B cell (primary cell): ENCODE data around the gene GLI3. TPM values are rescaled to one million over a fixed set of nuclear protein-coding genes. Genes with fewer than 3 reads are reported as not detected.

Source experiments
- ATAC-seq: fragments of 200-7000 bp; cut with Tn5 transposase; one replicate; pipeline ENCODE4 v1.10.0; 2021; ENCODE audit warnings: low read depth, mild to moderate bottlenecking, moderate number of reproducible peaks, moderate library complexity
- CTCF ChIA-PET: fragments of 350-600 bp; sonication (Branson Sonifier 250); formaldehyde crosslinking; loops from one replicate; lab custom pipeline; 2021; ENCODE audit warnings: antibody characterized with exemption, inconsistent platforms; lab: Charles Lee
- POLR2A ChIA-PET: fragments of 350-600 bp; sonication (Branson Sonifier 250); formaldehyde crosslinking; loops from one replicate; lab custom pipeline; 2021; ENCODE audit warnings: antibody characterized with exemption; lab: Charles Lee
- DNase-seq: peaks from one replicate; pipeline ENCODE4 v3.0.0; 2013
- H2AFZ ChIP-seq: 2 replicates; pipeline ENCODE4 v1.6.1; 2012; ENCODE audit warnings: mild to moderate bottlenecking, low read depth, low read length; ENCODE audit not compliant: insufficient read depth, poor library complexity, severe bottlenecking
- H3K27ac ChIP-seq, 2 donors: 1 replicate in 1 of 2; 2 replicates in 1 of 2; pipeline ENCODE4 v1.5.1; 2012 to 2013; ENCODE audit warnings: low read length in 2 of 2, mild to moderate bottlenecking in 2 of 2, moderate library complexity in 1 of 2
- H3K27me3 ChIP-seq, 4 experiments: fragments of 200-600 bp in 1 of 4; sonication (generic) in 1 of 4; replicated peaks in 1 of 4; 1 replicate in 2 of 4; 2 replicates in 2 of 4; pipeline versions ENCODE4 v1.6.1 to v1.7.0; 2013 to 2016; ENCODE audit warnings: low read length in 3 of 4, mild to moderate bottlenecking in 2 of 4, mixed read lengths in 1 of 4, moderate library complexity in 1 of 4; ENCODE audit not compliant: insufficient read depth in 4 of 4, control insufficient read depth in 3 of 4; ENCODE audit errors: control extremely low read depth in 1 of 4
- H3K36me3 ChIP-seq, 2 experiments: replicated peaks in 1 of 2; 1 replicate in 1 of 2; 2 replicates in 1 of 2; pipeline versions ENCODE4 v1.6.1 to v1.7.1; 2013; ENCODE audit warnings: low read length in 1 of 2; ENCODE audit not compliant: insufficient read depth in 2 of 2, control insufficient read depth in 1 of 2; ENCODE audit errors: control extremely low read depth in 1 of 2, extremely low read depth in 1 of 2
- H3K4me1 ChIP-seq, 2 donors: fragments of 200-600 bp in 1 of 2; sonication (generic) in 1 of 2; 1 replicate in 1 of 2; 2 replicates in 1 of 2; pipeline versions ENCODE4 v1.5.1 to v1.6.1; 2013 to 2017; ENCODE audit warnings: low read length in 2 of 2; ENCODE audit not compliant: control insufficient read depth in 2 of 2, insufficient read depth in 2 of 2
- H3K4me2 ChIP-seq: replicated peaks from 2 replicates; pipeline ENCODE3; 2012; ENCODE audit warnings: mild to moderate bottlenecking, low read depth, low read length; ENCODE audit not compliant: poor library complexity, severe bottlenecking
- H3K4me3 ChIP-seq, 5 experiments: fragments of 200-600 bp in 1 of 5; sonication (generic) in 1 of 5; 1 replicate in 3 of 5; 2 replicates in 2 of 5; pipeline versions ENCODE4 v1.5.1 to v1.7.0; 2011 to 2016; ENCODE audit warnings: low read length in 4 of 5, mild to moderate bottlenecking in 4 of 5, low read depth in 2 of 5, control low read depth in 1 of 5, moderate library complexity in 1 of 5; ENCODE audit not compliant: insufficient read depth in 1 of 5; ENCODE audit errors: control extremely low read depth in 1 of 5, extremely low read depth in 1 of 5
- H3K79me2 ChIP-seq: fragments of 200-600 bp; sonication (generic); one replicate; pipeline ENCODE4 v1.6.0; 2016; ENCODE audit warnings: low read length; ENCODE audit not compliant: control insufficient read depth, insufficient read depth
- H3K9ac ChIP-seq: fragments of 200-600 bp; sonication (generic); 2 replicates; pipeline ENCODE4 v1.6.1; 2017; ENCODE audit warnings: mild to moderate bottlenecking, low read length, moderate library complexity
- H3K9me3 ChIP-seq, 3 donors: one replicate each; pipeline versions ENCODE4 v1.6.1 to v1.7.1; 2013; ENCODE audit warnings: low read length in 2 of 3; ENCODE audit not compliant: control insufficient read depth in 2 of 3, insufficient read depth in 1 of 3; ENCODE audit errors: control extremely low read depth in 1 of 3
- H4K20me1 ChIP-seq: 2 replicates; pipeline ENCODE4 v1.6.0; 2012; ENCODE audit warnings: mild to moderate bottlenecking, low read length; ENCODE audit not compliant: insufficient read depth, control insufficient read depth, poor library complexity, severe bottlenecking
- H3K27ac Mint-ChIP-seq: one replicate; pipeline ENCODE4 v1.8.0; 2021; ENCODE audit warnings: mixed read lengths
- H3K27me3 Mint-ChIP-seq: one replicate; pipeline ENCODE4 v1.8.0; 2021; ENCODE audit warnings: mixed read lengths
- H3K4me1 Mint-ChIP-seq: one replicate; pipeline ENCODE4 v1.8.0; 2021; ENCODE audit warnings: mixed read lengths
- H3K4me3 Mint-ChIP-seq: one replicate; pipeline ENCODE4 v1.8.0; 2021; ENCODE audit warnings: mixed read lengths
- H3K9me3 Mint-ChIP-seq: one replicate; pipeline ENCODE4 v1.8.0; 2022; ENCODE audit warnings: mixed read lengths; ENCODE audit not compliant: insufficient read depth
- CTCF ChIP-seq: fragments of 200-600 bp; IDR thresholded peaks from one replicate; pipeline ENCODE4 v1.8.0; 2022; ENCODE audit warnings: antibody characterized with exemption, mild to moderate bottlenecking
- EZH2 ChIP-seq: IDR thresholded peaks from 2 replicates; pipeline ENCODE4 v1.6.1; 2012; ENCODE audit warnings: borderline replicate concordance, low read depth, mild to moderate bottlenecking, moderate library complexity, low read length; ENCODE audit not compliant: insufficient read depth, poor library complexity, severe bottlenecking
- WGBS: methylation state at CpG from one replicate; pipeline ENCODE4 v1.1.5; 2013; ENCODE audit warnings: missing lambda C conversion rate; ENCODE audit not compliant: insufficient coverage; 5-methylcytosine and 5-hydroxymethylcytosine counted together
- intact Hi-C: fragments of 100-400 bp; cut with micrococcal nuclease; formaldehyde crosslinking; loops from one replicate; pipeline ENCODE4 v1.10.0; 2022
- polyA plus RNA-seq: library from polyadenylated mRNA; depleted of rRNA; stranded (reverse); fragments of >200 nt; gene quantifications from 2 replicates; pipeline ENCODE4 v1.2.3, GENCODE V29; 2012
- total RNA-seq, 2 donors: library from RNA; stranded (reverse); fragments of 120-200 nt in 1 of 2; gene quantifications; 1 replicate in 1 of 2; 2 replicates in 1 of 2; pipeline versions ENCODE4 v1.2.3 to v1.2.4, GENCODE V29; 2013 to 2022

The GLI3 gene
- total and polyA plus RNA-seq, 2 donors (not counting 1 experiment from before 2014, with no cell fraction given) = not detected

GRCh38 chr7:42138691-42139090, 98.3 kb downstream of the GLI3 start:
- Mint-ChIP-seq H3K4me1 (no peaks in the 10 kb centered on the region), H3K9me3 (no peaks in the 10 kb centered on the region), H3K4me3 (no peak overlapping the region), H3K27me3 (peaks cover 23% of the 10 kb centered on the region), H3K27ac (no peak overlapping the region)
- ATAC-seq = no peak
- no peaks in the 10 kb centered on the region for H3K4me1 ChIP-seq
- ChIA-PET POLR2A (no interaction called here), CTCF (no interaction called here)
- no peak overlapping the region for H3K4me3 ChIP-seq
- H2AFZ ChIP-seq = no peak overlapping the region
- H4K20me1 ChIP-seq = no peaks in the 10 kb centered on the region
- H3K4me2 ChIP-seq = no peak overlapping the region
- H3K9ac ChIP-seq = no peak overlapping the region
- DNase-seq = no peak
- intact Hi-C loops = no loop called here
- H3K9me3 ChIP-seq = no peaks in the 10 kb centered on the region
- WGBS = 82% methylated on average over 6 of the region's 6 CpGs
- H3K36me3 ChIP-seq = no peaks in the 10 kb centered on the region
- peaks cover 0 to 3% (median 1%) of the 10 kb centered on the region in 4 experiments for H3K27me3 ChIP-seq
- no peaks in the 10 kb centered on the region for H3K79me2 ChIP-seq
- TF ChIP-seq EZH2 = no peak
- TF ChIP-seq CTCF = no peak
- no peak overlapping the region for H3K27ac ChIP-seq

GRCh38 chr7:42137941-42138340, 99.1 kb downstream of the GLI3 start:
- H3K36me3 ChIP-seq = no peaks in the 10 kb centered on the region
- H2AFZ ChIP-seq = no peak overlapping the region
- no peak overlapping the region for H3K4me2 ChIP-seq
- Mint-ChIP-seq H3K9me3 (no peaks in the 10 kb centered on the region), H3K27me3 (peaks cover 23% of the 10 kb centered on the region), H3K27ac (no peak overlapping the region), H3K4me1 (no peaks in the 10 kb centered on the region), H3K4me3 (no peak overlapping the region)
- H3K4me1 ChIP-seq = no peaks in the 10 kb centered on the region
- no CpG with 5 or more reads among the region's 4 CpGs for WGBS
- peaks cover 0 to 3% (median 1%) of the 10 kb centered on the region in 4 experiments for H3K27me3 ChIP-seq
- no peak overlapping the region for H3K9ac ChIP-seq
- ChIA-PET CTCF (no interaction called here), POLR2A (no interaction called here)
- H3K9me3 ChIP-seq = no peaks in the 10 kb centered on the region
- no peak for ATAC-seq
- H3K4me3 ChIP-seq = no peak overlapping the region
- H3K27ac ChIP-seq = no peak overlapping the region
- no peak for DNase-seq
- TF ChIP-seq CTCF (no peak), EZH2 (no peak)
- H4K20me1 ChIP-seq = no peaks in the 10 kb centered on the region
- no peaks in the 10 kb centered on the region for H3K79me2 ChIP-seq
- intact Hi-C loops = no loop called here
